ENCODE measurements around the gene MAU2. TPM values are rescaled to one million over a fixed set of nuclear protein-coding genes. Genes with fewer than 3 reads are reported as not detected.

Gene MAU2
- total and polyA plus RNA-seq, 11 donors, result 15.7 to 46.4 (median 29.0) TPM

GRCh38 chr19:19316082-19316481 lies 4.5 kb upstream of the MAU2 start:
- peak overlapping the region in 8 of 12 donors; percentile 24 to 61 (median 46) for H3K27ac ChIP-seq
- WGBS, 4 donors, result 42 to 89% (median 73%) methylated on average over 1 of the region's 1 CpG
- no peak overlapping the region for H3K4me3 ChIP-seq
- H3K4me1 ChIP-seq, result peaks cover 0 to 28% (median 11%) of the 10 kb centered on the region in 12 donors
- ATAC-seq, result peak in 2 of 4 donors; percentile 21 to 40
- H3K9me3 ChIP-seq, result no peaks in the 10 kb centered on the region
- peaks cover 0 to 56% (median 47%) of the 10 kb centered on the region in 9 donors for H3K36me3 ChIP-seq
- TF ChIP-seq POLR2A (IDR thresholded peaks at IDR 0.05) (no peak), CTCF (IDR thresholded peaks at IDR 0.05) (no peak)
- peak in 1 of 5 donors; percentile 55 for DNase-seq
- intact Hi-C loops (cut with DNase I), result no loop called here
- H3K27me3 ChIP-seq, result no peaks in the 10 kb centered on the region

DNA sequence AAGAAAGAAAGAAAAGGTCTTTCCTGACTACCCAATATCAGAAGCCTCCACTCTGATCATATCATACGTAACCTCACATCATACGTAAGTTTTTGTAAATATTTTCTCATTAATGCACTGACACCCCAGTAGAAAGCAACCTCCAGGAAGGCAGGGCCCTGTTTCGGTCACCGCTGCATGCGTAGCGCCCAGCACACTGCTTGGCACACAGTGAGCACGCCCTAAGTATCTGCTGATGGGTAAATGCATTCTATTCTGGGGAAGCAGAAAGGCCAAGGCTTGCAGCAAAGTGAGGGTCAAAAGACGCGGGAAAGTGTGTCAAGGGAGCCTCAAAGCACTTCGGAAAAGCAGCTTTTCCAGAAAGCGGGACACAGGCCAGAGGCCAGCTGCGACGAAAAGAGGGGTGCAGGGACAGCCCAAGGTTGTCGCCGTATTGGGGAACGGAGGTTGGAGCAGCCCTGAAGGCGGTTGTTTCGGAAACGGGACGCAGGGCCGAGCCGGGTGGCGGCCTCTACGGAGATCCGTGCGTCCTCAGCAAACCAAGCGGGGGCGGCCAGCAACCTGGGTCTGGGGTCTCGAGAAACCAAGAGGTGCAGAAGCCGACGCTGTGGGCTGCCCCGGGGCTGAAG lies 783 bp upstream of the MAU2 start:
- Histone ChIP-seq H3K9me3 (no peaks in the 10 kb centered on the region), H3K4me3 (peak overlapping the region; percentile 76 to 100 (median 94)), H3K27me3 (no peaks in the 10 kb centered on the region), H3K4me1 (peaks cover 4 to 61% (median 44%) of the 10 kb centered on the region in 12 donors), H3K27ac (peak overlapping the region in 11 of 12 donors; percentile 75 to 97 (median 93)), H3K36me3 (peaks cover 0 to 37% (median 27%) of the 10 kb centered on the region in 9 donors)
- intact Hi-C loops (cut with DNase I), result loop anchor here in 5 of 10 donors (1.0 to 10.0 kb wide), 4 partner anchors 115 to 128 kb away; partner anchors contain the start of genes BORCS8 (in 4 of the 5), RFXANK (in 4 of the 5) and NR2C2AP (in 1 of the 5)
- ATAC-seq, result peak in 2 of 4 donors; percentile 1 to 6
- TF ChIP-seq POLR2A (IDR thresholded peaks at IDR 0.05), result no peak
- WGBS, 4 donors, result 6 to 8% (median 7%) methylated on average over 28 to 32 of the region's 32 CpGs
- no peak for DNase-seq

DNA sequence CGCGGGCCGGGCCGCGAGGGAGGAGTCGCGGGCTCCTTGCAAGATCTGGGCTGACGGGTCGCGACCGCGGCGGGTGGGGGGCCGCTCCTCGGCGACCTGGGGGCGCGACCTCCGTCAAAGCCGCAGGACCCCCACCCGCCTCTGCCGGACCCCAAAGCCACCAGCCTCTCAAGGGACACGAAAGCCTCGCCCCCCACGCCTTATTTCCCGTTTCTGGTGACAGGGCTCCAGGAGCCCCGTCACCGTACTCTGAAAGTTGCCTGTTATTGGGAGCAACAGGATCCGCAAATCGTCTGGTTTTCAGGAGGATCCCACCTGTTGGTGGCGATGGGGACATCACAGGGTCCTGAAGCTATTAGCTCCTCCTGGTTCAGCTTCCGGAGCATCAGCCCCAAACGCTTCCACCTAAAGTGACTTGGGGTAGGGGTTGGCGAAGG lies 530 bp downstream of the MAU2 start:
- Histone ChIP-seq H3K4me3 (peak overlapping the region; percentile 76 to 100 (median 94)), H3K27ac (peak overlapping the region; percentile 75 to 97 (median 92)), H3K36me3 (peaks cover 0 to 37% (median 28%) of the 10 kb centered on the region in 9 donors), H3K27me3 (no peaks in the 10 kb centered on the region), H3K9me3 (no peaks in the 10 kb centered on the region), H3K4me1 (peaks cover 4 to 62% (median 44%) of the 10 kb centered on the region in 12 donors)
- intact Hi-C loops (cut with DNase I), result loop anchor here in 4 of 10 donors (2.0 to 10.0 kb wide), 3 partner anchors 116 to 129 kb away; partner anchors contain the start of genes BORCS8 (in 3 of the 4), RFXANK (in 3 of the 4) and NR2C2AP (in 1 of the 4)
- no peak for ATAC-seq
- 1 to 3% (median 2%) methylated on average over 18 to 34 of the region's 34 CpGs for WGBS, 4 donors
- no peak for TF ChIP-seq CTCF (IDR thresholded peaks at IDR 0.05)
- no peak for TF ChIP-seq POLR2A (IDR thresholded peaks at IDR 0.05)
- DNase-seq, result no peak

DNA sequence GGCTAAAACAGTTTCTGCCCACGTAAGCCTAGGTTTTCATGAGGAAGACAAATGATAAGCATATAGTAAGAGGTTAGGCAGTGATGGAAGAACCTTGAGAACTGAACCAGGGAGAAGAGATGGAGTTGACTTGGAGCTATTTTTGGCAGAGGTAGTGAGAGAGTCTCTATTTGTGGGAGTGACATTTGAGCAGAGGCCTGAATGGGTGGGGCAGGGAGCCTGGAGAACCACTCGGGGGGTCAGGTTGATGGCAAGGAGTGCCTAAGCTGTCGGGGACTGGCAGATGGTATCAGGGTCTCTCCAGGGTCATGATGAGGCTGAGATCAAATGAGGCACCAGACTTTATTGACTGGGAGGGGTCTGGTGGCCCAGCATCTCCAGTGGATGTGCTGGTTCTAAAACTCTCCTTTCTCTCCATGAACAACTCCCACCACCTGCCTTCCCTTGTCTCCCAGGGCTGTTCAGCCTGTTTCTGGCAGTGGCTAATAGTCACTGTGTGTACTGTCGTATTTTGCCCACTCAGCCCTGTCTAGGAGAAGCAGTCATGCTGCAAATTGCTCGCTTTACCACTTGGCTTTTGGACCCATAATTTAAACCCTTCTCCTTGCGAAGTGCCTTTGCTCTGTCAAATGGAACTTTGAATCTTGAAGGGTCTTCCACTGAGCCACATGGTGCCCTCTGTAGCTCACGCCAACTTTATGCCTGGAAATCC lies 3.6 kb downstream of the MAU2 start:
- Histone ChIP-seq H3K4me1 (peaks cover 4 to 50% (median 40%) of the 10 kb centered on the region in 12 donors), H3K4me3 (no peak overlapping the region), H3K9me3 (no peaks in the 10 kb centered on the region), H3K27ac (peak overlapping the region in 6 of 12 donors; percentile 10 to 62 (median 39)), H3K36me3 (peaks cover 0 to 60% (median 52%) of the 10 kb centered on the region in 9 donors), H3K27me3 (no peaks in the 10 kb centered on the region)
- TF ChIP-seq CTCF (IDR thresholded peaks at IDR 0.05), result no peak
- no peak for TF ChIP-seq POLR2A (IDR thresholded peaks at IDR 0.05)
- intact Hi-C loops (cut with DNase I), result loop anchor here in 3 of 10 donors (5.0 to 10.0 kb wide), 2 partner anchors 119 to 132 kb away; partner anchors contain the start of genes BORCS8 (in 2 of the 3), RFXANK (in 2 of the 3) and NR2C2AP (in 1 of the 3)
- 69 to 73% (median 71%) methylated on average over 7 of the region's 7 CpGs for WGBS, 4 donors
- DNase-seq (no peak), ATAC-seq (peak in 3 of 4 donors; percentile 18 to 56 (median 45))
